Heart left ventricle (tissue), 13 donors: ENCODE results near the gene TTLL11.

Experiments used
- CTCF ChIP-seq, 12 donors: fragments of 200-600 bp; sonication (generic) in 4 of 12; IDR thresholded peaks; one replicate each; pipeline versions ENCODE4 v1.5.0 to v1.8.0; 2018 to 2022; ENCODE audit warnings: antibody characterized with exemption in 12 of 12, mild to moderate bottlenecking in 5 of 12
- POLR2A ChIP-seq, 2 donors: fragments of 450-650 bp; IDR thresholded peaks; one replicate each; pipeline ENCODE4 v1.6.1; 2017; ENCODE audit warnings: antibody characterized with exemption in 2 of 2, mild to moderate bottlenecking in 2 of 2, moderate library complexity in 2 of 2
- donor health status: ischemic (EF 13 %, LVEDD 7.1; RV severe dilation, severe dysfunction).
- donor health status: DM: no; HTN: yes; CAD: no.
- donor health status: DM: no; HTN: no; CAD: no.
- donor health status: ischemic (EF 25% LVEDD 6.9; RV normal size, moderate dysfunction).
- donor health status: ischemic (EF 25% LVEDD 5.7; RV mildly dilated, moderate dysfunction).
- donor health status: ischemic (EF 35%, LVEDD 5.7; RV mildly dilated, moderate dysfunction).
- donor health status: nonischemic (EF 11% LVEDD 7.7; RV severe dilation, severe dysfunction).
- donor health status: DM: yes; HTN: yes; CAD: no.
- donor health status: PGD.
- donor health status: ischemic (EF 29% LVEDD 5.4; RV normal size, mild dysfunction).
- donor health status: nonischemic (EF 23%, LVEDD 6.1; RV moderate dilation, normal function).

- TF ChIP-seq CTCF (IDR thresholded peaks at IDR 0.05), result no peak
- no peak for TF ChIP-seq POLR2A (IDR thresholded peaks at IDR 0.05)
Measured at GRCh38 chr9:121811140-121811539, 282.0 kb downstream of the TTLL11 start.
